Esophagus muscularis mucosa (tissue), 4 donors: ENCODE results near the gene FOXF2. TPM values are rescaled to one million over a fixed set of nuclear protein-coding genes. Genes with fewer than 3 reads are reported as not detected.

Experiments used
- DNase-seq: peaks from one replicate; pipeline ENCODE4 v3.0.0-alpha.2; 2017; ENCODE audit errors: extremely low spot score
- H3K27ac ChIP-seq, 4 donors: fragments of 200-600 bp; sonication (generic); replicated peaks in 1 of 4; 1 replicate in 3 of 4; 2 replicates in 1 of 4; pipeline ENCODE4 v1.5.1; 2016 to 2019; ENCODE audit warnings: mild to moderate bottlenecking in 1 of 4
- H3K27me3 ChIP-seq, 4 donors: fragments of 200-600 bp; sonication (generic); one replicate each; pipeline versions ENCODE4 v1.5.1 to v1.6.0; 2016 to 2019
- H3K36me3 ChIP-seq, 4 donors: fragments of 200-600 bp; sonication (generic); one replicate each; pipeline ENCODE4 v1.5.1; 2016 to 2019
- H3K4me1 ChIP-seq, 4 donors: fragments of 200-600 bp; sonication (generic); one replicate each; pipeline ENCODE4 v1.5.1; 2016 to 2019
- H3K4me3 ChIP-seq, 4 donors: fragments of 200-600 bp; sonication (generic); 1 replicate in 2 of 4; 2 replicates in 2 of 4; pipeline ENCODE4 v1.5.1; 2016 to 2019; ENCODE audit warnings: mild to moderate bottlenecking in 4 of 4, moderate library complexity in 1 of 4
- H3K9me3 ChIP-seq, 4 donors: fragments of 200-600 bp; sonication (generic); 1 replicate in 3 of 4; 2 replicates in 1 of 4; pipeline ENCODE4 v1.5.1; 2016 to 2019
- CTCF ChIP-seq, 3 experiments: fragments of 200-600 bp in 2 of 3; fragments of 450-650 bp in 1 of 3; sonication (generic) in 2 of 3; IDR thresholded peaks; one replicate each; pipeline ENCODE4 v1.5.1; 2017 to 2019; ENCODE audit warnings: antibody characterized with exemption in 3 of 3, mild to moderate bottlenecking in 2 of 3, moderate library complexity in 1 of 3
- EP300 ChIP-seq: sonication (generic); formaldehyde crosslinking; IDR thresholded peaks from one replicate; pipeline ENCODE4 v1.6.1; 2017; ENCODE audit warnings: antibody characterized with exemption
- POLR2A ChIP-seq: fragments of 450-650 bp; IDR thresholded peaks from one replicate; pipeline ENCODE4 v1.6.1; 2017; ENCODE audit warnings: antibody characterized with exemption, moderate library complexity, mild to moderate bottlenecking, low read depth
- POLR2AphosphoS5 ChIP-seq, 2 donors: sonication (generic); formaldehyde crosslinking; IDR thresholded peaks; one replicate each; pipeline ENCODE4 v1.6.1; 2017; ENCODE audit warnings: antibody characterized with exemption in 2 of 2
- WGBS: methylation state at CpG from one replicate; pipeline ENCODE4 v1.1.5; 2018; 5-methylcytosine and 5-hydroxymethylcytosine counted together
- intact Hi-C: fragments of 100-400 bp; cut with DNase I; formaldehyde crosslinking; loops from one replicate; pipeline ENCODE4 v1.15.1; 2023
- total RNA-seq, 4 donors: library from RNA; depleted of rRNA; stranded (reverse); fragments of >200 nt; gene quantifications; one replicate each; pipeline versions ENCODE4 v1.1.0 to v1.2.1, GENCODE V29; 2016

The FOXF2 gene
- total RNA-seq, 4 donors from 2014 or later = 66.6 to 170 (median 120) TPM

- peak; percentile 75 for DNase-seq
- intact Hi-C loops = no loop called here
- no peaks in the 10 kb centered on the region for H3K36me3 ChIP-seq
- no peak overlapping the region for H3K27ac ChIP-seq
- peaks cover 22 to 45% (median 33%) of the 10 kb centered on the region in 4 donors for H3K4me1 ChIP-seq
- peaks cover 0 to 29% (median 8%) of the 10 kb centered on the region in 4 donors for H3K27me3 ChIP-seq
- H3K4me3 ChIP-seq = no peak overlapping the region
- no peaks in the 10 kb centered on the region for H3K9me3 ChIP-seq
- TF ChIP-seq POLR2AphosphoS5 (IDR thresholded peaks at IDR 0.05) = no peak
- no peak for TF ChIP-seq EP300
- TF ChIP-seq POLR2A = no peak
- no peak for TF ChIP-seq CTCF (IDR thresholded peaks at IDR 0.05)
- whole genome bisulfite sequencing = 84% methylated on average over 5 of the region's 5 CpGs
These were observed 12.7 kb upstream of the FOXF2 start for GRCh38 chr6:1376653-1377052.

- Histone ChIP-seq H3K27me3 (peaks cover 0 to 38% (median 8%) of the 10 kb centered on the region in 4 donors), H3K4me1 (peaks cover 29 to 54% (median 41%) of the 10 kb centered on the region in 4 donors), H3K27ac (peak overlapping the region in 1 of 4 donors; percentile 97), H3K9me3 (no peaks in the 10 kb centered on the region), H3K4me3 (no peak overlapping the region), H3K36me3 (no peaks in the 10 kb centered on the region)
- WGBS = 66% methylated on average over 11 of the region's 11 CpGs
- intact Hi-C loops = no loop called here
- TF ChIP-seq POLR2AphosphoS5 (IDR thresholded peaks at IDR 0.05) = no peak
- no peak for TF ChIP-seq EP300
- no peak for TF ChIP-seq CTCF (IDR thresholded peaks at IDR 0.05)
- no peak for TF ChIP-seq POLR2A
- no peak for DNase-seq
These were observed 11.8 kb upstream of the FOXF2 start for GRCh38 chr6:1377526-1377925.

GRCh38 chr6:1378065-1379016 lies 11.0 kb upstream of the FOXF2 start:
- Histone ChIP-seq H3K4me3 (peak overlapping the region; percentile 24 to 44 (median 32)), H3K27me3 (peaks cover 0 to 46% (median 8%) of the 10 kb centered on the region in 4 donors), H3K4me1 (peaks cover 37 to 56% (median 49%) of the 10 kb centered on the region in 4 donors), H3K9me3 (no peaks in the 10 kb centered on the region), H3K36me3 (no peaks in the 10 kb centered on the region), H3K27ac (peak overlapping the region in 3 of 4 donors; percentile 46 to 97 (median 57))
- 44% methylated on average over 68 of the region's 89 CpGs for WGBS
- no peak for TF ChIP-seq EP300
- peak; percentile 86 for DNase-seq
- intact Hi-C loops = no loop called here

- DNase-seq = peak; percentile 84
- Histone ChIP-seq H3K4me1 (peaks cover 45 to 65% (median 58%) of the 10 kb centered on the region in 4 donors), H3K4me3 (peak overlapping the region in 3 of 4 donors; percentile 24 to 44 (median 35)), H3K27ac (peak overlapping the region in 3 of 4 donors; percentile 46 to 97 (median 57)), H3K27me3 (peaks cover 0 to 54% (median 8%) of the 10 kb centered on the region in 4 donors), H3K36me3 (no peaks in the 10 kb centered on the region), H3K9me3 (no peaks in the 10 kb centered on the region)
- intact Hi-C loops = no loop called here
- TF ChIP-seq POLR2A = no peak
- 63% methylated on average over 60 of the region's 60 CpGs for WGBS
These were observed 10.2 kb upstream of the FOXF2 start for GRCh38 chr6:1379017-1379787.

- Histone ChIP-seq H3K4me1 (peaks cover 45 to 70% (median 64%) of the 10 kb centered on the region in 4 donors), H3K27ac (peak overlapping the region in 3 of 4 donors; percentile 46 to 97 (median 57)), H3K4me3 (no peak overlapping the region), H3K9me3 (no peaks in the 10 kb centered on the region), H3K36me3 (no peaks in the 10 kb centered on the region), H3K27me3 (peaks cover 0 to 60% (median 8%) of the 10 kb centered on the region in 4 donors)
- intact Hi-C loops = loop anchor here (2.0 to 5.0 kb wide), 3 partner anchors 67 to 582 kb away; partner anchors contain the start of gene FOXQ1
- 70% methylated on average over 6 of the region's 6 CpGs for WGBS
- DNase-seq = no peak
- TF ChIP-seq EP300 = no peak
- TF ChIP-seq POLR2AphosphoS5 (IDR thresholded peaks at IDR 0.05) = no peak
- no peak for TF ChIP-seq CTCF (IDR thresholded peaks at IDR 0.05)
- TF ChIP-seq POLR2A = no peak
These were observed 9.6 kb upstream of the FOXF2 start for GRCh38 chr6:1379788-1380147.
